GM23248 (cell line): ENCODE results near the gene CIT.

Source experiments
- EZH2 ChIP-seq: fragments of 200-600 bp; sonication (generic); IDR thresholded peaks from 2 replicates; pipeline ENCODE4 v1.6.1; 2018; ENCODE audit warnings: antibody characterized with exemption, mild to moderate bottlenecking; ENCODE audit not compliant: insufficient read depth, poor library complexity, severe bottlenecking
- EZH2phosphoT487 ChIP-seq: fragments of 200-600 bp; sonication (generic); IDR thresholded peaks from 2 replicates; pipeline ENCODE4 v1.6.1; 2018; ENCODE audit warnings: antibody characterized with exemption, moderate library complexity, mild to moderate bottlenecking, low read depth; ENCODE audit not compliant: insufficient read depth

DNA sequence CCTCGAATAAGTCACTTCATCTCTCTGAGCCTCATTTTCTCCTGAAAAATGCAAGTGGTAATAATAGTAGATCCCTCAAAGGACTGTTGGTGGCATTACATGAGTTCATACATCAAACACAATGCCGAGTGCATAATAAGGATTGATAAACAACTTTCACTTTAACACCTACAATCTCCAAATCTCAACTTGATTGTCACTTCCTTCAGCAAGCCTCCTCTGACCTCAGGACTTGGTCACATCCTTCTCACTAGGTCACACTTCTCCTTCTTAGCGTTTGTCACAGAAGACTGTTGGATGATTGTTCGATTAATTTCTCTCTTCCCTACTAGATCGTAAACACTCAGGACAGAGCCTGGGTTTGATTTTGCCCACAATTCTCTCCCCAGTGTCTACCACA lies 217.0 kb downstream of the CIT start:
- TF ChIP-seq EZH2phosphoT487 (no peak), EZH2 (no peak)
